GM23248 (cell line): ENCODE measurements around the gene DNASE2. TPM values are rescaled to one million over a fixed set of nuclear protein-coding genes. Genes with fewer than 3 reads are reported as not detected.

Experiments used
- DNase-seq: peaks from one replicate; pipeline ENCODE4 v3.0.0-alpha.2; 2015
- H2AFZ ChIP-seq: fragments of 200-600 bp; sonication (generic); 2 replicates; pipeline ENCODE4 v1.6.1; 2016; ENCODE audit warnings: antibody characterized with exemption
- H3F3A ChIP-seq: fragments of 200-600 bp; sonication (generic); 2 replicates; pipeline ENCODE4 v1.6.1; 2016; ENCODE audit warnings: mild to moderate bottlenecking, antibody characterized with exemption, mixed run types; ENCODE audit not compliant: insufficient read depth
- H3K27ac ChIP-seq: fragments of 200-600 bp; sonication (generic); 2 replicates; pipeline ENCODE4 v1.5.1; 2016; ENCODE audit warnings: mild to moderate bottlenecking
- H3K27me3 ChIP-seq: fragments of 200-600 bp; sonication (generic); replicated peaks from 2 replicates; pipeline ENCODE4 v1.6.1; 2016; ENCODE audit warnings: mild to moderate bottlenecking; ENCODE audit not compliant: insufficient read depth
- H3K36me3 ChIP-seq: fragments of 200-600 bp; sonication (generic); 2 replicates; pipeline ENCODE4 v1.6.1; 2016; ENCODE audit warnings: low read depth, mild to moderate bottlenecking
- H3K4me1 ChIP-seq: fragments of 200-600 bp; sonication (generic); 2 replicates; pipeline ENCODE4 v1.6.1; 2016; ENCODE audit warnings: mild to moderate bottlenecking; ENCODE audit not compliant: insufficient read depth
- H3K4me2 ChIP-seq: fragments of 200-600 bp; sonication (generic); one replicate; pipeline ENCODE4 v1.6.1; 2016; ENCODE audit warnings: mild to moderate bottlenecking; ENCODE audit not compliant: unreplicated experiment
- H3K4me3 ChIP-seq: fragments of 200-600 bp; sonication (generic); 2 replicates; pipeline ENCODE4 v1.5.1; 2016; ENCODE audit warnings: mild to moderate bottlenecking
- H3K79me2 ChIP-seq: fragments of 200-600 bp; sonication (generic); 2 replicates; pipeline ENCODE4 v1.6.1; 2016; ENCODE audit warnings: mild to moderate bottlenecking; ENCODE audit not compliant: insufficient read depth
- H3K9ac ChIP-seq: fragments of 200-600 bp; sonication (generic); 2 replicates; pipeline ENCODE4 v1.6.1; 2016; ENCODE audit warnings: mild to moderate bottlenecking
- H3K9me2 ChIP-seq: fragments of 200-600 bp; sonication (generic); 2 replicates; pipeline ENCODE4 v1.6.1; 2016; ENCODE audit warnings: mixed run types, mild to moderate bottlenecking, moderate library complexity; ENCODE audit not compliant: insufficient read depth
- H3K9me3 ChIP-seq: fragments of 200-600 bp; sonication (generic); one replicate; pipeline ENCODE4 v1.6.1; 2017; ENCODE audit warnings: low read depth
- H4K20me1 ChIP-seq: fragments of 200-600 bp; sonication (generic); 2 replicates; pipeline ENCODE4 v1.6.0; 2016; ENCODE audit not compliant: insufficient read depth
- EZH2 ChIP-seq: fragments of 200-600 bp; sonication (generic); IDR thresholded peaks from 2 replicates; pipeline ENCODE4 v1.6.1; 2018; ENCODE audit warnings: antibody characterized with exemption, mild to moderate bottlenecking; ENCODE audit not compliant: insufficient read depth, poor library complexity, severe bottlenecking
- EZH2phosphoT487 ChIP-seq: fragments of 200-600 bp; sonication (generic); IDR thresholded peaks from 2 replicates; pipeline ENCODE4 v1.6.1; 2018; ENCODE audit warnings: antibody characterized with exemption, moderate library complexity, mild to moderate bottlenecking, low read depth; ENCODE audit not compliant: insufficient read depth
- WGBS, 2 experiments: methylation state at CpG; one replicate each; pipeline ENCODE4 v1.1.6; 2015 to 2017; ENCODE audit warnings: low lambda C conversion rate in 2 of 2, low coverage in 1 of 2; ENCODE audit errors: missing lambda C conversion rate in 2 of 2; 5-methylcytosine and 5-hydroxymethylcytosine counted together
- in situ Hi-C: fragments of 300-500 bp; cut with MboI; formaldehyde crosslinking; loops from 2 replicates; pipeline ENCODE4 v1.15.0; 2020
- polyA plus RNA-seq: library from polyadenylated mRNA; unstranded; fragments of >200 nt; fragmentation: Nextera tagmentation; extraction: Ambion mirVana; gene quantifications from 2 replicates; pipeline ENCODE4 v1.2.1, GENCODE V29; 2016
- total RNA-seq: library from RNA; depleted of rRNA; stranded (reverse); fragments of >200 nt; shearing (Covaris generic); gene quantifications from 2 replicates; pipeline ENCODE4 v1.2.3, GENCODE V29; 2014

Gene DNASE2
- total and polyA plus RNA-seq, 2 experiments from 2014 or later: 40.9 to 51.7 TPM

- peak; percentile 76 for DNase-seq
- no peaks in the 10 kb centered on the region for H3K36me3 ChIP-seq
- TF ChIP-seq EZH2phosphoT487 (no peak), EZH2 (no peak)
- WGBS, 2 experiments: 13 to 14% methylated on average over 22 of the region's 22 CpGs
- in situ Hi-C loops: no loop called here
- H3K79me2 ChIP-seq: no peaks in the 10 kb centered on the region
- H3K4me3 ChIP-seq: no peak overlapping the region
- H2AFZ ChIP-seq: peak overlapping the region; percentile 66
- no peaks in the 10 kb centered on the region for H3K27me3 ChIP-seq
- no peaks in the 10 kb centered on the region for H3K9me2 ChIP-seq
- H3K9ac ChIP-seq: no peak overlapping the region
- H3K4me1 ChIP-seq: peaks cover 15% of the 10 kb centered on the region; the same call in 1 of the 2 replicates
- H3F3A ChIP-seq: no peaks in the 10 kb centered on the region
- H3K27ac ChIP-seq: no peak overlapping the region
- peak overlapping the region; percentile 15 for H3K4me2 ChIP-seq
- no peaks in the 10 kb centered on the region for H4K20me1 ChIP-seq
- H3K9me3 ChIP-seq: no peaks in the 10 kb centered on the region
Measured at GRCh38 chr19:12913011-12913561, 31.8 kb upstream of the DNASE2 start.

GRCh38 chr19:12912571-12912970 lies 31.3 kb upstream of the DNASE2 start:
- Histone ChIP-seq H3K9me2 (no peaks in the 10 kb centered on the region), H3K27me3 (no peaks in the 10 kb centered on the region), H3K4me1 (peaks cover 15% of the 10 kb centered on the region; the same call in 1 of the 2 replicates), H3K9ac (no peak overlapping the region), H2AFZ (peak overlapping the region; percentile 66), H3K9me3 (no peaks in the 10 kb centered on the region), H3K4me3 (no peak overlapping the region), H3F3A (no peaks in the 10 kb centered on the region), H3K79me2 (no peaks in the 10 kb centered on the region), H3K27ac (no peak overlapping the region), H3K36me3 (no peaks in the 10 kb centered on the region), H4K20me1 (no peaks in the 10 kb centered on the region), H3K4me2 (peak overlapping the region; percentile 15)
- 50 to 56% methylated on average over 4 of the region's 4 CpGs for WGBS, 2 experiments
- DNase-seq: no peak
- in situ Hi-C loops: no loop called here
- no peak for TF ChIP-seq EZH2phosphoT487
- TF ChIP-seq EZH2: no peak

GRCh38 chr19:12907166-12907565 lies 25.9 kb upstream of the DNASE2 start:
- no peak overlapping the region for H2AFZ ChIP-seq

GRCh38 chr19:12899891-12900518 lies 18.8 kb upstream of the DNASE2 start:
- DNase-seq: no peak
- Histone ChIP-seq H3K79me2 (no peaks in the 10 kb centered on the region), H3K27ac (no peak overlapping the region), H3K9me3 (no peaks in the 10 kb centered on the region), H3F3A (no peaks in the 10 kb centered on the region), H3K9me2 (no peaks in the 10 kb centered on the region), H3K4me1 (no peaks in the 10 kb centered on the region), H3K4me3 (no peak overlapping the region), H2AFZ (no peak overlapping the region), H4K20me1 (no peaks in the 10 kb centered on the region), H3K36me3 (no peaks in the 10 kb centered on the region), H3K4me2 (no peak overlapping the region), H3K9ac (no peak overlapping the region), H3K27me3 (no peaks in the 10 kb centered on the region)
- TF ChIP-seq EZH2 (no peak), EZH2phosphoT487 (no peak)
- in situ Hi-C loops: no loop called here
- WGBS, 2 experiments: 80% methylated on average over 10 of the region's 10 CpGs

More at GRCh38 chr19:12907166-12907565, 25.9 kb upstream of the DNASE2 start:
- no peaks in the 10 kb centered on the region for H4K20me1 ChIP-seq
- TF ChIP-seq EZH2 (no peak), EZH2phosphoT487 (no peak)
- WGBS, 2 experiments: 95 to 96% methylated on average over 9 of the region's 9 CpGs
- in situ Hi-C loops: no loop called here
- no peak overlapping the region for H3K27ac ChIP-seq
- no peaks in the 10 kb centered on the region for H3K9me3 ChIP-seq
- no peaks in the 10 kb centered on the region for H3K79me2 ChIP-seq
- H3K4me3 ChIP-seq: no peak overlapping the region
- no peaks in the 10 kb centered on the region for H3K9me2 ChIP-seq
- no peaks in the 10 kb centered on the region for H3F3A ChIP-seq
- H3K36me3 ChIP-seq: no peaks in the 10 kb centered on the region
- no peak overlapping the region for H3K4me2 ChIP-seq
- H3K9ac ChIP-seq: no peak overlapping the region
- H3K4me1 ChIP-seq: no peaks in the 10 kb centered on the region
- no peak for DNase-seq
- no peaks in the 10 kb centered on the region for H3K27me3 ChIP-seq
